GM21360 (cell line): ENCODE results near the gene CSTF2T.

Experiments
- ATAC-seq: cut with Tn5 transposase; IDR thresholded peaks from one replicate; pipeline ENCODE4 v1.9.1; 2021; ENCODE audit warnings: mild to moderate bottlenecking, moderate library complexity; ENCODE audit not compliant: unreplicated experiment

Gene CSTF2T, protein sequence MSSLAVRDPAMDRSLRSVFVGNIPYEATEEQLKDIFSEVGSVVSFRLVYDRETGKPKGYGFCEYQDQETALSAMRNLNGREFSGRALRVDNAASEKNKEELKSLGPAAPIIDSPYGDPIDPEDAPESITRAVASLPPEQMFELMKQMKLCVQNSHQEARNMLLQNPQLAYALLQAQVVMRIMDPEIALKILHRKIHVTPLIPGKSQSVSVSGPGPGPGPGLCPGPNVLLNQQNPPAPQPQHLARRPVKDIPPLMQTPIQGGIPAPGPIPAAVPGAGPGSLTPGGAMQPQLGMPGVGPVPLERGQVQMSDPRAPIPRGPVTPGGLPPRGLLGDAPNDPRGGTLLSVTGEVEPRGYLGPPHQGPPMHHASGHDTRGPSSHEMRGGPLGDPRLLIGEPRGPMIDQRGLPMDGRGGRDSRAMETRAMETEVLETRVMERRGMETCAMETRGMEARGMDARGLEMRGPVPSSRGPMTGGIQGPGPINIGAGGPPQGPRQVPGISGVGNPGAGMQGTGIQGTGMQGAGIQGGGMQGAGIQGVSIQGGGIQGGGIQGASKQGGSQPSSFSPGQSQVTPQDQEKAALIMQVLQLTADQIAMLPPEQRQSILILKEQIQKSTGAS

GRCh38 chr10:51699475-51700227, at the start of gene CSTF2T:
TSS of gene CSTF2T (minus strand) at chr10:51699595. CDS start at chr10:51699549, 46 bp downstream.
- ATAC-seq = peak; percentile 93

- no peak for ATAC-seq
Observed at GRCh38 chr10:51748959-51749358, 49.6 kb upstream of the CSTF2T start.

DNA sequence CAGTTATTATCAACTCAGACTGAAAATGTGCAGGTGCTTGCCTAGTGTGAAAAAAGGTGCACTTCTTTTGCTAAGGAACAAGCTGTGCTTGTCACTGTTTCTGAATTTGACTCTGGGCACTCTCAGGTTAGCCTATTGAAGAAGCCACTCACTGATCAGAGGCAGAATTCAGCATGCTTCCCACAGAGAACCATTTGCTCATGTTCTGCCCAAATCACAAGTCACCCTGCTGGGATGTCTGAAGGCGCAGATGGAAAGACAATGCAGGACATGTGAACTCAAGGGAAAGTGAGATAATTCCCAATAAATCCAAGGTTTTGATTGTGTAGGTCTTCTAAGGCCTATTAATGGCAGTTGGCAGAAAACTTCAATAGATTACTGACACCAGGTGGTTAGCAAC, 47.8 kb upstream of the CSTF2T start:
- ATAC-seq = no peak

GRCh38 chr10:51745397-51745796, 46.0 kb upstream of the CSTF2T start:
- no peak for ATAC-seq

- ATAC-seq = peak; percentile 53
Observed at GRCh38 chr10:51744235-51745000, 45.0 kb upstream of the CSTF2T start.

DNA sequence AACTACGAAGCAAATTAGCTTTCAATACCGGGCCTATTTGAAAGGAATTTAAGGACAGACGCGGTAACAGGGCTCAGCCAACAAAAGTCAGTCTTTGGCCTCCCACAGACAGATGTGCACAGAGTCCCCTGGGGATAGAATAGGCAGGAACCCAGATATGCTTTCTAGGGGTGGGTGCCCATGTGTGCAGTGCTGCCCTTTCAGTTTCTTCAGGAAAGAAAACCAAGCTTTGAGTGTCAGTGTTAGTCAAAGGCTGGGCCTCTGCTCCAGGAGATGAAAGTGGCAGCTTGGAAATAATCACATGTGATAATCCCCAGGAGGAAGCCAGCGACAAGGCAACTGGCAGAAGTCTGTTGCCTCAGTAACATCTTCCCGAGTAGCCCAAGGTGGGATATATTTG, 43.8 kb upstream of the CSTF2T start:
- ATAC-seq = peak; percentile 95

- ATAC-seq = no peak
Observed at GRCh38 chr10:51733057-51733456, 33.7 kb upstream of the CSTF2T start.

DNA sequence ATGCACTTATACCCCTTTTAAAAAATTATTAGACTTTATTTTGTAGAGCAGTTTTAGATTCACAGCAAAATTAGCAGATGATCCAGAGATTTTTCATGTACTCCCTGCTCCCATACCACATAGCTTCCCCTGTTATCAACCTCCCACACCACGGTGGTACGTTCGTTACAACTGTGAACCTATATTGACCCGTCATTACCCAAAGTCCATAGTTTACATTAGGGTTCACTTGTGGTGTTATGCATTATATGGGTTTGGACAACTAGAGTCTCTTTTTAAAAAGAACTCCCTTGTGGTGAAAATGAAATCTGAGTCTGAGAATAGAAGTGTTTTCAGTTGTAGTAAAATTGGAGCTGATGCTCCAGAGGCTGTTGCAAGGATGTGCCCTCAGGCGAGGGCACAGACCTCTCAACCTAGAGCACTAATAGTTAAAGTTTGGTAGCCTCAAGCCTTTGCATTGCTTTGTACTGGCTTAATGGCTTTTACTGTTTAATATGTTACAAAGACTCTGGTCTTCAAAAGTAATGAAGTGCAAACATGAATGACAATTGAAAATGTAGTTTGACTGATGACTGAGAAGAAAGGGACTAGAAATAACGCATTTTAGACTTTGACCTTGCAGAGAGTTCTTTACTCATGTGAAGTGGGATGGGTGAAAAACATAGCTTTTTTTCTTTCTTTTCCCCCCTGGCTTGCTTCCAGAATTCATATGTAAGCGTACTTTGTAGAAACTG, 30.6 kb upstream of the CSTF2T start:
- ATAC-seq = no peak

GRCh38 chr10:51724038-51724437, 24.6 kb upstream of the CSTF2T start:
- no peak for ATAC-seq

- ATAC-seq = no peak
Observed at GRCh38 chr10:51718804-51719291, 19.5 kb upstream of the CSTF2T start.

DNA sequence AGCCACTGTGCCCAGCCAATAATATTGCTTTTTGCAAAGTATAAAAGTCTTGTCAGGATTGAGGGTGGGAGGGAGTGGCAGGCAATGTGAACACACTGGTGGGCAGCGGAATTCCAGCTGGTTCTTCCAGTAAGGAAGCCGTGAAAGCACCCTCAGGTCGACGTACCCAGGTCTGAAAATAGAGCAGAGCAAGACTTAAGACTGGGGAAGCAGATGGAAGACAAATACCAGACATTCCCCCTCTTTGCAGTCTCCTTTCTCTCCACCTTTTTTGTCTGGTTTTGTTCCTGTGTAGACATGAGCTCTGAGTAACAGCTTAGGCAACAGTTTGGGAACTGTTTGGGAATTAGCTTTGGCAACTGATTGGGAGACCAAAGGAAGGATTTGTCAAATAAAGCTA, 17.6 kb upstream of the CSTF2T start:
- no peak for ATAC-seq

DNA sequence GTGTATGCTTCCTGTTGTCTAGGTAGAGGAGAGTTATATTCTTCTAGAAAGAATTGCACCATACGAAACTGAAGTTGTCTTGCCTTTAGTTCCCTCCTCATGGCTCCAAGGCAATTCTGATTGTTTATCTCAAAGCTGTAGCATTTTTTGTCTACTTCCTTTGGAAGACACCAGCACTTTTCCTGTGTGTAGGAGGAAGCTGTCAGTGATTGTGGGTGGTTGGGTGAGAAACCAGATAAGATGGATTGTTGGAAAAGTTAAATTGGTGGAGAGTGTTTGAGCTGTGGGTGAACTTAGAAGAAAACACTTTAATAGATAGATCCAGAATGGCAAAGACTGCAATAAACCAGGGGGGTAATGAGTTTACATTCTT, 12.1 kb upstream of the CSTF2T start:
- no peak for ATAC-seq

GRCh38 chr10:51709324-51709972, 10.1 kb upstream of the CSTF2T start:
- ATAC-seq = no peak

DNA sequence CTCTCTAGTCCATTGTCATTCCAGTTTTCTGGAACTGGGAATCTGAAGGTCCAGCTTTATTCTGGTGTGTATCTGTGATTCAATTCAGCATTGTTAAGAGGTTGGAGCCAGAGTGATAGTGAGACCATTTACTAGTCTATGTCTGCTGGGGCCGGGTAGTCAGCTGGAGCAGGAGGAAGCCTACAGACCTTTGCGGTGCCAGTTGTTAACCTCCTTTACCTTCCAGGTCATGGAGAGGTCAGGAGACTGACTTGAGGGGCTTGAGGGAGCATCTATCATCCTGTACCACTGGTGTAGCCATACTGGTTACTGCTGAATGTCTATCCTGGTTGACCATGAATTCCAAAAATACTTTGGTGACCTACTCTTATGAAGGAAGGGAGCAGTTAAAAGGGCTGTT, 9.2 kb upstream of the CSTF2T start:
- no peak for ATAC-seq

DNA sequence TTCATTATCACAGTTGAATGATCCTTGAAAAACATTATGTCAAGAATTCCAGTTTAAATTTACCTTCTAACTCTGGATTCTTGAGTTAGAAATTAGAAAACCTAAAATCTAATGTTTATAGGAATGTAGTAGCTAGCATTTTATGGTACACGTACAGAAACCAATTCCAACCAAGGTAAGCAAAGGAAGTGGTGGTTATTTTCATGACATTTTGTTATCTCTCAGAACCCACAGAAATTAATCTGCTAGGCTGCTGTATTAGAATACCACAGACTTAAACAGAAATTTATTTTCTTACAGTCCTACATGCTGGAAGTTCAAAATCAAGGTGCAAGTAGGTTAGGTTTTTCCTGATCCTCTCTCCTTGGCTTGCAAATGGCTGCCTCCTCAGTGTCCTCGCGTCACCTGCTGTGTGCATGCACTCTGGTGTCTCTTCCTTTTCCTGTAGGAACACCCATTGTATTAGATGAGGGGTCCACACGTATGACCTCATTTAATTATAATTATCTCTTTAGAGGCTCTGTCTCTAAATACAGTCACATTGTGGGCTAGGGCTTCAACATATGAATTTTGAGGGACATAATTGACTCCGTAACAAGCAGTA, 8.5 kb upstream of the CSTF2T start:
- ATAC-seq = no peak

DNA sequence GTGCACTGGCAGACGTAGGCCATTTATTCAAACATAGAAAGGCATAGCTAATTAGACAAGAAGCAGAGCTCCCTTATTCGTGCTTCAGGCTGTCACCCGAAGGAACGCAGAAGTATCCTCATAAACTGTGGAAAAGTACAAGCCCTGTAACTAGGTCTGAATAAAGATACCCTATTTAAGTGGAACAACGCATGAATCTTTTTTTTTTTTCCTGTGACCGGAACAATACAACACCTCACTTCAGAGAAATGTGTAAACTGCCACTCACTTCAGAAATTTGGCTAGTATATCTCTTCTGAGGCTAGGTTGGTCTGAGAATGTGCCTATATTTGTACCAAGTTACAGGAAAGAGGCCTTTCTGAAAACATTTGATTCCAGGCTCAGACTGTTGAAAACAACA, 8.0 kb upstream of the CSTF2T start:
- ATAC-seq = no peak

- ATAC-seq = no peak
Observed at GRCh38 chr10:51706225-51706624, 6.8 kb upstream of the CSTF2T start.

GRCh38 chr10:51705774-51706173, 6.4 kb upstream of the CSTF2T start:
- no peak for ATAC-seq

DNA sequence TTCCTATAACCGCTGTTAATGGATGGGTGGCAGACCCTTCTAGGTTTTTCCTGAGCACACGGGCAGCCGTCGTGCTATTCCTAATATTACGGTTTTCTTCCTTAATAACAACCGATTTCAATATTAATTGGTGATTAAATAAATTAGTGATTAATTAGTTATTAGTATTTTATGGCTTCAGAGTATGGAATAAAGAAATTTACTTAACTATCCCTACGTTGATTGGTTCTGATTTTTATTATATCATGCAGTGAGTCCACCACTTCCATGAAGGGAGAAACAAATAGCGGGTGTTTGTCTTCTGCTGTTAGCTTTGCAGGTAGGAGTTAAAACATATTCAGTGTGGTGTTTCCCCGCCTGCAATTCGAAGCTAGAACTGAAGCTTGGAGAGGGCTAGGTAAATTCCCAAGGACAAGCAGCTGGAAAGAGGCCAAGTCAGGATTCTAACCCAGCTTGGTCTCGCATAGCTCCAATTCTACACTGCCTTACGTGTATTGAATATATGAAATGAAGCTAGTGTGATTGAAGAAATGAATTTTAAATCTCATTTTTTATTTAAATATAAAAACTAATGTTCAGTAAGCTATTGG, 928 bp upstream of the CSTF2T start:
- ATAC-seq = no peak
